GM12875 (cell line): Measurements from ENCODE around the gene ANXA9.

Source experiments
- H3K4me3 ChIP-seq: one replicate; pipeline ENCODE4 v1.5.1; 2011; ENCODE audit warnings: low read depth, low read length, control low read depth
- CTCF ChIP-seq: IDR thresholded peaks from 2 replicates; pipeline ENCODE4 v1.5.1; 2011; ENCODE audit warnings: low read depth, mild to moderate bottlenecking, control low read depth, inconsistent platforms, low read length, moderate library complexity, borderline replicate concordance; ENCODE audit not compliant: insufficient read depth

The ANXA9 gene

GRCh38 chr1:150969626-150970025 lies 12.5 kb upstream of the ANXA9 start:
- TF ChIP-seq CTCF: no peak
- H3K4me3 ChIP-seq: no peak overlapping the region

- no peak for TF ChIP-seq CTCF
Measured at GRCh38 chr1:150970808-150971582, 11.1 kb upstream of the ANXA9 start.

GRCh38 chr1:150971583-150972416 lies 10.3 kb upstream of the ANXA9 start:
- peak; percentile 18; the same call in 1 of the 2 replicates for TF ChIP-seq CTCF
- H3K4me3 ChIP-seq: no peak overlapping the region

More at GRCh38 chr1:150970808-150971582, 11.1 kb upstream of the ANXA9 start:
- no peak overlapping the region for H3K4me3 ChIP-seq

- H3K4me3 ChIP-seq: no peak overlapping the region
- no peak for TF ChIP-seq CTCF
Measured at GRCh38 chr1:150972417-150972940, 9.6 kb upstream of the ANXA9 start.

- TF ChIP-seq CTCF: no peak
- peak overlapping the region; percentile 88 for H3K4me3 ChIP-seq
Measured at GRCh38 chr1:150973258-150973835, 8.7 kb upstream of the ANXA9 start.

GRCh38 chr1:150973836-150974579 lies 8.1 kb upstream of the ANXA9 start:
- no peak for TF ChIP-seq CTCF
- H3K4me3 ChIP-seq: peak overlapping the region; percentile 88
